Sciatic nerve (tissue), 2 donors: ENCODE data around the gene RBM19. TPM values are rescaled to one million over a fixed set of nuclear protein-coding genes. Genes with fewer than 3 reads are reported as not detected.

Source experiments
- ATAC-seq: fragments of 200-7000 bp; cut with Tn5 transposase; one replicate; pipeline ENCODE4 v1.9.1; 2020; ENCODE audit warnings: mild to moderate bottlenecking, moderate library complexity
- DNase-seq: peaks from one replicate; pipeline ENCODE4 v3.0.0-alpha.2; 2020; ENCODE audit warnings: low spot score
- intact Hi-C: fragments of 100-400 bp; cut with DNase I; formaldehyde crosslinking; loops from one replicate; pipeline ENCODE4 v1.14.2; 2022
- total RNA-seq: library from RNA; stranded (reverse); fragmentation: NEBNext Ultra II Directional; extraction: Animal tissue kit (Norgen Biotek cat#: 25700); gene quantifications from one replicate; pipeline ENCODE4 v1.2.1, GENCODE V29; 2021
- donor health status: DM: no; HTN: no; CAD: no.
- donor health status: DM: no; HTN: no; CAD: no.

RBM19 gene
- total RNA-seq, 1 donor from 2014 or later, result 40.3 TPM

DNA sequence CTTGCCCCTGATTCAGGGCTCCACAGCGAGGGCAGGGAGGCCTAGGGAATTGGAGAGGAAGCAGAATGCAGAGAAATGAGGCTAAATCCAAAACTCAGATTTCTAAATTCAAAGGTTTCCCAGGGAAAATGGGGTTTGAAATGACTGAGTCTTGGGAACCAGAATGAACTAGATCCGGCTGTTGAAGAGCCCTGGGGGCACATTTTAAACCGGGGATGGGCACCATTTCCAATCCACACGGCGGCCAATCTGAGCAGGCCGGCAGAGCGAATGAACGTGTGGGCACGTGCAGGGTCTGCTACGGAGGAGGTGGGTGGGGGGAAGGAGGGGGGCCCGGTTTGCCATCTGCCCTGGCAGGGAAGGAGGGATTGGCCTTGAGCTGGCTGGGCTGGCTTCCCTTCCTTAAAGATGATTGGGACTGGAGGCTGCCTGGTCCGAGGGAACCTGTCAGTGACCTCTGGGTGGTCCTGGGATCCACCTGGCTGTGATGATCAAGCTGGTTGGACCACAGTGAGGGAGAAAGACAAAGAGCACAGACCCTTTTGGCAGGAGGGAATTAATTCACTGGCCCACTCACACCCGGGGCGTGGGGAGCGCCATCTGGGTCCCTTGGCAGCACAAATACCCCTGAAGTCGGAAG is 161.0 kb downstream of the RBM19 start:
- ATAC-seq, result no peak
- intact Hi-C loops, result no loop called here
- no peak for DNase-seq

DNA sequence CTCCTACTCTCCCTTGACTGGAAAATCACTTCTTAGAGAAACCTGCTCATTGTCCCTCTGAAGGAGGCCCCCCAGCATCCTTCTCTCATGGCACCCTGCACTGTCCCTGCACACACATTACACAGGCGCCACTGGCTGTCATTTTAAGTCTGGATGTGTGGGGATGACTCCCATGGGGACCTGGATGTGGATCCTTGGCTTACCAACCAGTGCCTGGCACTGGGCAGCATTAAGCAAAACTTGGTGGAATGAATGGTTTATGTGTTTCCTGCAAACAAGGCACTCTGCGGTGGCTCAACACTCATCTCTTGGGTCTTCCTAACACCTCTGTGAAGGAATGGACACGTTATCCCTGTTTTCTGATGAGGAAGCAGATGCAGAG is 162.4 kb downstream of the RBM19 start:
- intact Hi-C loops, result no loop called here
- DNase-seq (no peak), ATAC-seq (no peak)

DNA sequence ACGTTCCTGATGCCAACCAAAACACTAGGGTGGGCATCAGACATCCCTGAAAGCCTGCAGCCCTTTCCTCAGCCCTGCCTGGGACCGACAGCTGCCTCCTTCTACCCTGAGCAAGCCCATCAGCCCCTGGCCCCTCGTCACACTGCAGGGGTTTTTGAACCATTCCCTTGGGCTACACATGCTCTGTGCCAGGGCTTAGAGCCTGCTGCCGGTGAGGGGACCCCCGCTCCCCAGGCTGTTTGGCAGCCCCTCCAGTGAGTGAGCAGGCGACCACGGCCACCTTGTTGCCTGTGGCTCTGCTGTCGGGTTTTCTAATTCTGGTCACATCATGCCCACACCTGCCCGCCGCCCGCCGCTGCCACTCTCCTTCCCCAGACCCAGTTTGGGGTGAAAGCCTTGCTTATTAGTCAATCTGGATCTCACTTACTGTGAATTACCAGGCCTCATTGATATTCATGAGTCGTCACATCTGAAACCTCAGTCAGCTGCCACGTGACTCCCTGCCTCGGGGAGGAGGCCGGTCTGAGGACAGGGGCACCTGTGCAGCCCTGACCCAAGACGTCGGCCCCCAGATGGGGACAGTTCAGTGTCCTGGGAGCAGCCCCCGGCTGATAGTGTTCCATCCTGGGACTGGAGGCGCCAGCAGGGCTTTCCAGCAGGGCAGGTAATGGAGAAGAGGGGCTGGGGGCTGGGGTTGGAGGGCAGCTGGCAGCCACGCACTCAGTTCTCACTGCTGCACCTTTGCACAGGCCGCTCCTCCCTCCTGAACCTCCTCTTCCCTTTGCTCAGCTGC is 163.0 kb downstream of the RBM19 start:
- intact Hi-C loops, result no loop called here
- ATAC-seq (no peak), DNase-seq (no peak)

DNA sequence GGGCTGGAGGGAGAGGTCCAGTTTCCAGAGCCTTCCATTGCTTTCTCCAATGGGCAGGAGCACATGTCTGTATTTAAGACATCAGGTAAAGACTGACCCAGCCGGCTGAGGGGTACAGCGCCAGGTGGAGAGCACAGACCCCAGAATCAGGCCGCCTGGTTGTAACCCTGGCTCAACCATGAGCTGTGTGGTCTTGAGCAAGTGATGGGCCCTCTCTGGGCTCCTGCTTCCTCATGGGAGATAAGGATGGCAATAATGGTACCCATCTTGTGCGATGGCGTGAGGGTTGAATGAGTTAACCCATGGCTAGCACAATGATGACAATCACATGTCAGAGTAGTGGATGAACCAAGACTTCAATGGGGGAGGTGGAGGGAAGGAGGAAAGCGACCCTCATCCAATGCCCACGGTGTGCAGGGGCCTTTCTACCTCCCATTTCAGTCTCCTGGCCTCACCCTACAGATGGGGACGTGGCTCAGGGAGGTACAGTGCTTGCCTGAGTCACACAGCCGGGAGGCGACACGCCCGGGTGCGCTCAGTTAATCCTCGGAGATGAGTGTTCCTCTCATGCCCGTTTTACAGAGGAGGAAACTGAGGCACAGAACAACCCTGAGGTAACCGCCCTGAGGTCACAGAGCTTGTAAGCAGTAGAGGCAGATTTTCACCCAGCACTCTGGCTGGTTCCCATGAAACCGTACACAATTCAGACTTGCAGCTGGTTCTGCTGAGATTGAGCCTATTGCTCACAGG is 163.9 kb downstream of the RBM19 start:
- ATAC-seq (no peak), DNase-seq (no peak)
- intact Hi-C loops, result no loop called here

DNA sequence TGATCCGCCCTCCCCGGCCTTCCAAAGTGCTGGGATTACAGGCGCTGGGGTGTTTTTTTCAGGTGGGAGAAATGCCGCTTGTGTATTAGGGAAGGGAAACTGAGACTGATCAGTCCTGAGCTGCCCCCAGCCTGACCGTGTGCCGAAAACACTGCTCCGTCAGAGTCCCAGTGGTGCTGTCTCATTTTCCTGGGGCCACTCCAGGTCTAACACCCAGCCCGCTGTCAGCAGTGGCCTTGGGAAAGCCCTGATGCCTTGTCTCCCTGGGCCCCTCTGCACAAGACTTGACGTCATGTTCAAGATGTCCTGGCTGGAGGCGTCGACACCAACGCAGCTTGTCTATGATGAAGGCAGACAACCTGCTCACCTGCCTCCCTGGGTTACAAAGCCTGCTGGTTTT is 165.9 kb downstream of the RBM19 start:
- DNase-seq (no peak), ATAC-seq (no peak)
- intact Hi-C loops, result no loop called here

DNA sequence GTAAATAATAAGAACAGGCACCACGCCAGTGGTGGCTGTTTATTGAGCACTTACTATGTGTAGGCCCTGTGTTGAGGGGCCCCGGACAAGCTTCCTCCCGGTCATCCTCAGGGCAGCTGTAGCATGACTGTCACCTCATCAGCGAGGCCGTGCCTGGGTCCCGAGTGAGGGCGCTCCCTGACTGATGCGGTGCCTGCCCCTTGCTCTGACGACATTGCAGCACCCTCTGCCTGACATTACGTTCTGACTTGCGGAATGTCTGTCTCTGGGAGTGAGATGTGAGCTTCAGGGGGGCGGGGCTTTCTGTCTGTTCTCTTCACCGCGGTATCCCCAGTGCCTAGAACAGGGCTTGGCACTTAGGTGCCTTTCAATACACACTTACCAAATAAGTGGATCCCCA is 167.6 kb downstream of the RBM19 start:
- intact Hi-C loops, result loop anchor here (10.0 kb wide), 1 partner anchor 514 kb away; no protein-coding TSS in a partner anchor
- ATAC-seq, result no peak
- DNase-seq, result no peak

DNA sequence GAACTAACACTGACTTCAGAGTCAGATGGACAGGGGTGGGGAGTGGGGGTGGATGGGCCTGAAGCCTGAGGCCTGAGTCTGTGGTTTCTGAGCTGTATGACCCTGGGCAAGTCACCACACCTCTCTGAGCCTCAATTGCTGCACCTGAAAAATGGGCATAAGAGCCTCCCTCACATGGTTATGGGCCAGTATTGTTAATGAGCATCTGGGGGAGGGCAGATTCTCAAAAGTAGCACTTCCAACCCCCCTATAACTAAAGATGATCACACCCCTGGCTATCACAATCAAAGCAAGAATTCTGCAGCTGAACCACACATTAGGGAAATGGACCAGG is 168.6 kb downstream of the RBM19 start:
- ATAC-seq (no peak), DNase-seq (no peak)
- intact Hi-C loops, result loop anchor here (10.0 kb wide), 1 partner anchor 513 kb away; no protein-coding TSS in a partner anchor

DNA sequence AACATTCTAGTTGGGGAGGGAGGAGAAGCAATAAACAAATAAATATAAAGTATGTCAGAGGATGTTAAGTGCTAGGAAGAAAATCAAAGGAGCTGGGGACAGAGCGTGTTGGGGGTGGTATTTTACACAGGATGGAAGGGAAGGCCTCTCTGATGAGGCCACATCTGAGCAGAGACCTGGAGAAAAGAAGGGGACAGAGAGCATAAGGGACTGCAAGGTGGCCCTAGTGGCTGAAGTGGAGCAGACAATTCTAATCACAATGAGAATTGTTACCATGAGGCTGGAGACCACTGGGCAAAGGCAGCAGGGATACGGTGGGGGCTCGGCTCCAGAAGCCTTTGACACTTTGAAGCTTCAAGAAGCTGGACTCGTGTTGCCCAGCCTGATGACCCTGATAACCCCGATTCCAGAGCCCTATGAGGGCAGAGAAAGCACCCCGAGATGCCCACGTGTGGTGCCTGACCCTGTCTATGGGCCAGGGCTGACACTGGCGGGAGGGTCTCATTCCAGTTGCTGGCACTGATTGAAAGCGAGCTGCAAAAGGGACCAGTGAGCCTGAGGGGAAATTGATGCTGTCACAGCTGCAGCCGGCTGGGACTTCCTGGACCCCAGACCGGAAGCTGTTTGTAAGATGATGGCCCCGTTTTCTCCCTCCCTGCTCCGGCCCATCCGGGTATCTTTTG is 169.1 kb downstream of the RBM19 start:
- DNase-seq, result no peak
- intact Hi-C loops, result loop anchor here (10.0 kb wide), 1 partner anchor 512 kb away; no protein-coding TSS in a partner anchor
- ATAC-seq, result no peak

DNA sequence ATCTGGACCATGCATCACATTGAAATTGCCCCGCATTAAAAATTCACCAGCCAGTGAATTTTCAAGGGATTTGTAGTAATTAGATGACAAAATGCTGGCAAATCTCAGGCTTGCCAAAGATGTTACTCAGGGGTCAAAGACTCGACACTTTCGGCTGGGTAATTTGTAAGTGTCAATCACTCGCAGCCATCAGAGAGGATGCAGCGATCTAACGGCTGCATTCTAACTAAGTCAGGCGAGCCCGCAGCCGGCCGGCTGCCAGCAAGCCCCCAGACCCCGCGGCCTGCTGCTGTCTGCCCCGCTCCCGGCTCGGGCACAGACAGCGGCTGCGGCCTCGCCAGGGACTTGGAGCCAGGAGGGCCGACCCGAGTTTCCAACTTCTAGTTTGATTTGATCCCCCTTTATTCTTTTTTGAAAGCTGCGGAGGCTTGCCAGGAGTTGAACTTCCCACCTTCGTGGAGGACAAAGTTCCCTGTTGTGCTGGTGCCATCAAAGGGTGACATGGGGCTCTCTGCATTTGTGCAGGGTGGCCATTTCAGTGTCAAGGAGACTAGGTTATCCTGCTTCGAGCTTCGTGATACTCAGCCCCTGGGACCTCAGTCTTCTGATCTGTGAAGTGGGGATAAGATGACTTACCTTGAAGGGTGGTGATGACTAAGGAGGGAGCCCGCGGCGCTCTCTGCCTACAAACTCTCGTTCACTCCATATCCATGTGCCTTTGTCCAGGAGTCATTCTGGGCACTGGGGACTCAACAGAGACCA is 169.9 kb downstream of the RBM19 start:
- intact Hi-C loops, result loop anchor here (10.0 kb wide), 1 partner anchor 511 kb away; no protein-coding TSS in a partner anchor
- DNase-seq, result no peak
- ATAC-seq, result no peak

DNA sequence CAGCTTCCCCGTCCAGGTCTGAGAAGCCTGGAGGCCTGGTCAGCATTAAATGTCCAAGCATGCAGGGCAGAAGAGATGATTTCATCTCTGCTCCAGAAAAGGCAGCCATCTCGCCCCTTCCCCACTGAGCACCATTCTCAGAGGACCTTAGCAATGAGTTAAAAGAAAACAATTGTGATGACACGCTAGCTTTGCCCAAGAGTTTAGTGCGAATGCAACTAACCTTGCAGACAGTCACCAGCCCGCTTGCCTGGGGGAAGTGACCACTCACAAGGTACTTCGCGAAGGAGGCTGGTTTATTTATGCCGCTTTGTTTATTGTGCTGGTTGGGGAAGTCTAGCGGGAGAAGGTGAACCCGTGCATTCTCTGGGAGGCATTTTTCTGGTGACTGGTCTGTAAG is 170.7 kb downstream of the RBM19 start:
- intact Hi-C loops, result loop anchor here (10.0 kb wide), 1 partner anchor 511 kb away; no protein-coding TSS in a partner anchor
- no peak for DNase-seq
- no peak for ATAC-seq

DNA sequence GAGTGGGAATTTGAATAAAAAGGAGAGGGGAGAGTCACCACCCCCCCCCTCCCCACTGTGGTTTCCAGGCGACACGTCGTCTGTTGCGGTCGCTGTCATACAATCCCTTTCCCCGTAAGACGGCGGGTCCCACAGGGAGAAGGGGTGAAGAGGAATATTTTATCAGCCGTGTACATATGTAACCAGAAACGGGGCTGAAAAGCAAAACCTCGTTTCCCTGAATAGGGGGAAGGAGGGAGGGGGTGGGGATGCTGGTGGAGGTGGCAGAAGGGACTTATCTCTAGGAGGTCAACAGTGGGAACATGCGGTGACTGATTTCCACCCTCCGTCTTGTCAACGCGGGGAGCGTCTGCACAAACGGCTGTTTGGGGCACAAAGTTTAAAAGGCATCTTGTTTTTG is 171.4 kb downstream of the RBM19 start:
- ATAC-seq, result no peak
- no peak for DNase-seq
- intact Hi-C loops, result loop anchor here (10.0 kb wide), 1 partner anchor 510 kb away; no protein-coding TSS in a partner anchor

DNA sequence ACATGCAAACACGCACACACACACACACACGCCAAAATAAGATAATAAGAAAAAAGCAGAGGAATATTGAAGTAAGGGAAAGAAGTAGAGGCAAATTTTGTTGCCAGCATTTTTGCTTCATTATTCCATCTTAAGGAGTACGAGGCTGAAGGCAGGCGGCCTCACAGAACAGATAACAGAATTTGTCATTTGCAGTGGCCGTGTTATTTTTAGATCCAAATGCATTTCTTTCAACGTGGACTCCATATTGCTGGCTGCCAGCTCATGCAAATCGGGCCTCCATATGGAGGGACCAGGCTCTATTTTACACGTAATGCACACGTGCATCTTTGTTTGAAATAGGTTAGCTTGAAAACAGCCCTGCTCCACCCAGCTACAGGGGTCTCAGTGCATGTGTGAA is 172.9 kb downstream of the RBM19 start:
- intact Hi-C loops, result loop anchor here (10.0 kb wide), 1 partner anchor 508 kb away; no protein-coding TSS in a partner anchor
- no peak for DNase-seq
- no peak for ATAC-seq

DNA sequence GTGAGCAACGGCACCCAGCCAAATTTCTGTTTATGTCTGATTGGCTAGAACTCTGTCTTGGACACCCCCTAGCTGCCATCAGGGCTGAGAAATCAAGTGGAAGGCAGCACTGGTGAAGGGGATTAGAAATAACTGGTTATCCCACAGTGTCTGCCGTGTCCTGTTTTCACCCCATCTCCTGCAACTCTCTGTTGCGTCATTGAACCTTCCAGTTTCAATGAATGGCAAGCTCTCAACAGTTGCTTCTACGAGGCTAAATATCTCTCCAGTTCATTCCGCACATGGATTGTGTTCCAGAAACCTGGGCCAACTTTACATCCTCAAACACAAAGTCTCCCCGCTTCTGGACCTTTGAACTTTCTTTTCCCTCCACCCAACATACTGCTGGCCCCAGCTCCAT is 173.7 kb downstream of the RBM19 start:
- DNase-seq (no peak), ATAC-seq (no peak)
- intact Hi-C loops, result loop anchor here (10.0 kb wide), 1 partner anchor 508 kb away; no protein-coding TSS in a partner anchor

DNA sequence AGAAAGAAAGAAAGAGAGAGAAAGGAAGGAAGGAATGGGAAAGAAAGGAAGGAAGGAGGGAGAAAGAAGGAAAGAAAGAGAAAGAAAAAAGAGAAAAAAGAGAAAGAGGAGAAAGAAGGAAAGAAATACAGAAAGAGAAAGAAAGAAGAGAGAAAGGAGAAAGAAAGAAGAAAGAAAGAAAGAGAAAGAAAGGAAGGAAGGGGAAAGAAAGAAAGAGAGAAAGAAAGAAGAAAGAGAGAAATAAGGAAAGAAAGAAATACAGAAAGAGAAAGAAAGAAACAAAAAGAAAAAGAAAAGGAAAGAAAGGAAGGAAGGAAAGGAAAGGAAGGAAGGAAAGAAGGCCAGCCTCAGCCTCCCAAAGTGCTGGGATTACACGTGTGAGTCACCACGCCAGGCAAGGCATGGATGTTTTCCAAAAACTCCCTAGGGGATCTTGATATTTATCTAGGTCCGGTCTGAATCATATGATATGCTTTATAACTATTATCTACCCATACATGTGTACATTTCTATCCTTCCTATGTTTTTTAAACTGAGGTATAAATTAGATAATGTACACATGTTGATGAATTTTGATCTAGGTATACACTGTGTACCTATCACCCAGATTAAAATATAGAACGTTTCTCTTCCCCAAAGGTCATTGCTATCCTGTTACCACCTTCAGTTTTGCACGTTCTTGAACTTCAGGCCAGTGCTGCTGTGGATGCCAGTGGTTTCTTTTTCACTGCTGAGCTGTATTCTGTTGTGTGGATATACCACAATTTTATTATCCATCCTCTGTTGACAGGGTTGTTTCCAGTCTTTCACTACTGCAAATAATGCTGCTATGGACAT is 177.9 kb downstream of the RBM19 start:
- intact Hi-C loops, result no loop called here
- ATAC-seq, result no peak

DNA sequence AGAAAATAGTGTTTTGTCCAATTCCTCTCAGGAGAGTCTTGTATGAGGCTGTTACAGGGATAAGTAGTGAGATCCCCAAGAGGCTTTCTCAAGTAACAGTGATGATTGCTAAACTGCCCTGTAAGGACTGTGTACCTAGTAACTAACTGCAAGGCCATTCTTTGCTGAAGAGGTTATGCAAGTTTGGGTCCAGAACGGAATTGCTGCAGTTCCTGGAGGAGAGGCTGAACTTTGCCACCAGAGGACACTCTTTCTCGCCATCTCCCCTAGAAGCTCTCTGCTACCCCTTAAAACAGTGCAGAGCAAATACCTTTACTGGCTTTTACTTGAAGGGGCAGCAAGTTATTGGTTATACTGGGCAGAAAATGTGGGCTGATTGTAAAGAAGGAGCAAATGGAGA is 180.0 kb downstream of the RBM19 start:
- no peak for DNase-seq
- no peak for ATAC-seq
- intact Hi-C loops, result no loop called here

More for the DNA sequence above, 177.9 kb downstream of the RBM19 start:
- no peak for DNase-seq

DNA sequence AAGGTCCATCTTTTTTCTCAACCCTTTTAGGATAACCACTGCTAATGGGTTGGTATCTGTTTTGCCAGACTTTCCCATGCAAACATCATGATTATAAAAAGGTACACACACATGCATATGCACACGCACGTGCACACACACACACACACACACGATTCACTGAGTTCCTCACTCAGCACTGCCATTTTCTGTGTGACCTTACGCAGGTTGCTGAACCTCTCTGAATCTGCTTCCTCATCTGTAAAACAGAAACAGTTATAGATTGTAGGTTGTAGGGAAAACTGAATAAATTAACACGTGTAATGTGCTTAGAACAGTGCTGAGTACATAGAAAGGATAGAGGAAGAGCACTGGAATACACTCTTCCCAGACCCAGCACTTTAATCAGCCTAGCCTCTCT is 182.3 kb downstream of the RBM19 start:
- DNase-seq (no peak), ATAC-seq (no peak)
- intact Hi-C loops, result no loop called here

DNA sequence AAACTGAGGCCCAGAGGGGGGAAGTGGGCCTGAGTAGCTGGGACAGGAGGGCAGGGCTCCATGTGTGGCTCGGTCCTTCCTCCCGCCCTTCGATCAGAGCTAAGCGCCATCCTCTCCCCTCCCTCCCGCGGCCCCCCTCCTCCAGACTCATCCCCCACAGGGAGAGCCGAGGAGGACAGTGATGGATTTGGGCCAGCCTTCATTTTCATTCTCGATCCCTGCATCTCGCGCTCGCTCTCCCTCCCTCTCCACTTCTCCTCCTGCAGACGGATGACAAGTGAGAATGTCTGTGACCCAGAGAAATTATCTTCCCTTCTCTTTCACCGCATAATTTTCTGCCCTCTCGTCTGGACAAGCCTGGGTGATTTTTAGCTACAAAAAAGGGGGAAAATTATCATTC is 183.3 kb downstream of the RBM19 start:
- DNase-seq, result no peak
- intact Hi-C loops, result no loop called here
- ATAC-seq, result no peak
